GM10248 (cell line): ENCODE data around the gene ZDHHC14.

Experiments used
- CTCF ChIA-PET: fragments of 300-600 bp; sonication (Branson Sonifier 250); formaldehyde crosslinking; extraction: SDS; loops from one replicate; lab custom pipeline; 2021; ENCODE audit warnings: antibody characterized with exemption; lab: Yijun Ruan, JAX
- POLR2A ChIA-PET: fragments of 350-650 bp; sonication (Branson Sonifier 250); formaldehyde crosslinking; extraction: SDS; loops from one replicate; lab custom pipeline; 2020; ENCODE audit warnings: antibody characterized with exemption; lab: Yijun Ruan, JAX
- DNase-seq: peaks from one replicate; pipeline ENCODE4 v3.0.0; 2012; ENCODE audit errors: extremely low spot score
- TF ChIP-seq, protein P1 (sequence below): IDR thresholded peaks from 2 replicates; pipeline ENCODE4 v1.5.1; 2012; ENCODE audit warnings: mild to moderate bottlenecking, low read depth; ENCODE audit errors: extremely low read depth, missing control alignments, control extremely low read depth

Gene ZDHHC14

DNA sequence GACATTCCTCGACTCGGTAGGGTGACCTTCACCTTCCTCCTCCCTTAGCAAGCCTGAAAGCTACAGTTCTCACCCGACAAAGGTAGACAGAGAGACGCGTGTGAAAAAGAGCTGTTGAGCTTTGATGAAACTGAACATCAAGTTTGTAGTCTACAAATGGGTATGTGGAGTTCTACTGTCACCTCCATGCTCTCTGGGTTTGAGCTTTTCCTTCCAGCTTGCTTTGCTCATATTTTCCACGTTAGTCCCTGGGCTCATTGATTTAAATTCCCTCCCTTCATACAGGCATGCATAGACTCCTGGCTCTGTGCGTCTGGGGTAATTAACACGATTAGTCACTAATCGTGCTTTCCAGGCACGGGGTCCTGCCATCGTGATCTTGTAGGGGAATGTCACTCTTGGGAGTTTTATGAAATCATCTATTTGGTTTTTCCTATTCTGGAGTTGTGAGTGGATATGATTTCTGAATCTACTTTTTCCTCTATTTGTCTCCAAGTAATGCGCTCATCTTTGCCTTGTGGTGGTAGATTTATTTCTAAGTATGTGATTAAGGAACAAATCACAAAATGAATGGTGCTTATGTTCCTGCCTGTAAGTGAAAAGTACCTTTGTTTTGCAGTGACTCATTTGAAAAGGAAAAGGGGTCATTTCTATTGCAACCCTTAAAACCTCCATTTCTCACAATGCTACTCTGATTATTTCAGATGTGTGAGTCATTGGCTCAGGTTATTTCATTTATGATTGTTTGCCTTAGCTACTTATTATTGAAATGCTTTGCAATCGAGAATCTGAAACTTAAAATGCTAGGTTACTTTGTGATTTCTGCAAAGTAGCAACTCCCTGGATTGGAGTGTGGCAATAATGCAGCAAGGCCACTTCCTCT is 154.6 kb downstream of the ZDHHC14 start:
- ChIA-PET POLR2A (no interaction called here), CTCF (interaction anchor here (1.5 kb wide), 1 partner anchor 16 kb away, joined by 3 read pairs; no protein-coding TSS in a partner anchor)
- TF ChIP-seq, protein P1, sequence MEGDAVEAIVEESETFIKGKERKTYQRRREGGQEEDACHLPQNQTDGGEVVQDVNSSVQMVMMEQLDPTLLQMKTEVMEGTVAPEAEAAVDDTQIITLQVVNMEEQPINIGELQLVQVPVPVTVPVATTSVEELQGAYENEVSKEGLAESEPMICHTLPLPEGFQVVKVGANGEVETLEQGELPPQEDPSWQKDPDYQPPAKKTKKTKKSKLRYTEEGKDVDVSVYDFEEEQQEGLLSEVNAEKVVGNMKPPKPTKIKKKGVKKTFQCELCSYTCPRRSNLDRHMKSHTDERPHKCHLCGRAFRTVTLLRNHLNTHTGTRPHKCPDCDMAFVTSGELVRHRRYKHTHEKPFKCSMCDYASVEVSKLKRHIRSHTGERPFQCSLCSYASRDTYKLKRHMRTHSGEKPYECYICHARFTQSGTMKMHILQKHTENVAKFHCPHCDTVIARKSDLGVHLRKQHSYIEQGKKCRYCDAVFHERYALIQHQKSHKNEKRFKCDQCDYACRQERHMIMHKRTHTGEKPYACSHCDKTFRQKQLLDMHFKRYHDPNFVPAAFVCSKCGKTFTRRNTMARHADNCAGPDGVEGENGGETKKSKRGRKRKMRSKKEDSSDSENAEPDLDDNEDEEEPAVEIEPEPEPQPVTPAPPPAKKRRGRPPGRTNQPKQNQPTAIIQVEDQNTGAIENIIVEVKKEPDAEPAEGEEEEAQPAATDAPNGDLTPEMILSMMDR, result no peak
- no peak for DNase-seq

DNA sequence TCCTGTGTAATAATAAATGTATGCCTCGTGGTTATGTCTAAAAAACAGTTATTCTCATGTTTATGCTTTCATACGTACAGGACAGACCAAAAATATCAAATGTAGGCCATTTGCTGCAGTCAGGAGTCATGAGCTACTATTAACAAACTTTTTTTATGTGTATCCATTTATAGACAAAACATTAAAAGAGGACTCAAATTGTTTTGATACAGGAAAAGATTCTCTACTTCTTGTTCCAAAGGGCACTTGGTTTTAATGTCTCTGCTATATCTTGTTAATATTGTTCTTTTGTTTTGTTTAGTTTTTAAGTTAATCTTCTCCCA is 155.2 kb downstream of the ZDHHC14 start:
- DNase-seq, result no peak
- TF ChIP-seq, protein P1, result no peak
- CTCF ChIA-PET, result interaction anchor here (1.5 kb wide), 1 partner anchor 17 kb away, joined by 3 read pairs; no protein-coding TSS in a partner anchor
- POLR2A ChIA-PET, result no interaction called here

DNA sequence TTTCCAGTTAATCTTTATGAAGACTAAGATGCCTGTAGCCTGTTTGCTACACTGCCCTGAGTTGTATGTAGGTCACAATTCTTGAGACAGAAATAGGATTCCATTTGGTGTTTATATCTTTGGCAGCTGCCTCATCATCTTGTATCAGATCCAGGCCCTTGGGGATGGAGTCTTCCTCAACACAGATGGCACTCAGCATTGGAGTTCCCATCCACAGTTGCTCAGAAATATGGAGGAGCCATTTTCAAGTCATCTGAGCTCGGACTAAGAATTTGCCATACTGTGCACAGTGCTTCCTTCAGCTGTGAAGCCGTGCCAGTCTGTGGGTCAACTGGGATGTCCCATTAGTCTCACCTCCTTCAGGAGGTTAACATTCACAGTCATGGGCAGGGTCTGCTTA is 156.6 kb downstream of the ZDHHC14 start:
- CTCF ChIA-PET, result interaction anchor here (0.8 kb wide), 1 partner anchor 55 kb away, joined by 3 read pairs; no protein-coding TSS in a partner anchor
- TF ChIP-seq, protein P1, result no peak
- POLR2A ChIA-PET, result no interaction called here
- DNase-seq, result no peak

DNA sequence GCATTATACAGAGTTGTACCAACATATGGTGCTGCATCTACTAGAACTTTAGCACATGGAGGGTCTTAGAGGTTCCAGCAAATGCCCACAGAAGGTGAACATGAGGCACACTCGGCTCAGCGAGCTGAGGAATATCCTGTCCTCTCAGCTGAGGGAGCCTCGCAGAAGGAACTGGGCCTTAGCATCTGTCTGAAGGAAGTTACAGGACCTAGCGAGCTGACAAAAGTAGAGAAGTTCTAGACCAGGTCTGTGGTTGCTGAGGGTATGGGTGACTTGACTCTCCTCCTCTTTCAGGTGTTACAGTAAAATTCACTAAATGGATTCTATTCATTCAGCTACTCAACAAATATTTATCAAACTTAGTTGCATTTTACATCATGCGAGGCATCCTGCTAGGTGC is 157.2 kb downstream of the ZDHHC14 start:
- ChIA-PET POLR2A (no interaction called here), CTCF (no interaction called here)
- DNase-seq, result no peak
- TF ChIP-seq, protein P1, result no peak

DNA sequence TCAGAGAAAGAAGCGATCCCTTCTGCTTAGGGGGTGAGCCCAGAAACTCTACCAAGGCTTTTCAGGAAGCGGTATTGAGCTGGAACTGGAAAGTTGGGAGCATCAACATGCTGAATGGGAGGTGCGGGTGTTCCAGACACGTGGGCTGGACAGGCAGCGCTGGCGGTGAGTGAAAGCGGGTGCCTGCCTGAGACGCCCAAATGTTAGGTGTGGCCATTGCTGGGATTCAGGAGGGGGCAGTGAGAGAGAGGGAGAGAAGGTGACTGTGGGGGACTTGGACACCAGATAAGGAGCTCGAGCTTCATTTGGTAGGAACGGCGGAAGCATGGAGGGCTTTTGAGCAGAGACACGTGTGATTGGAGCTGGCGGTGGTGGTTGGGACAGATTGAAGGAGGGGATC is 157.7 kb downstream of the ZDHHC14 start:
- no peak for DNase-seq
- TF ChIP-seq, protein P1, result no peak
- ChIA-PET CTCF (interaction anchor here (1.1 kb wide), 1 partner anchor 13 kb away, joined by 3 read pairs; no protein-coding TSS in a partner anchor), POLR2A (no interaction called here)

DNA sequence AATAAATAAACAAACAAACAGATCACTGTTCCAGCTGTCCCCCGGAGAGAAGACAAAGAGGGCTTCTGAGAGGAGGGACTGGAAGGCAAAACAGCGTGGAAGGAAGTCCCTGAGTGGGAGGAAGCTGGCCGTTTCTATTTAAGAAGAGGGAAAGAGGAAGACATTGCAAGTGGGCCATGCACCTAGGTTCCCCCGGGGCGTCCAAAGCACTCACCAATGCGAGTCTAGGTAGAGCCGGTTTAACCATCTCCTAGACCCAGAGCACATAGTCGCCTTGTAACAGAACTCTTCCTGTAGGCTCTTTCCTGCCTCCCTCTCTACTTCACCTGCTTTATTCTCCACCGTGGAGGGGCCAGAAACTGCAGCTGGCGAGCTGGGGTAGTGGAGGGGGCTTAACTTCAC is 158.4 kb downstream of the ZDHHC14 start:
- CTCF ChIA-PET, result interaction anchor here (1.1 kb wide), 1 partner anchor 14 kb away, joined by 3 read pairs; no protein-coding TSS in a partner anchor
- DNase-seq, result no peak
- POLR2A ChIA-PET, result no interaction called here
- TF ChIP-seq, protein P1, result no peak
